Epithelial cell of esophagus (primary cell): ENCODE measurements around the gene ZBTB4.
A peak's percentile ranks its signal among the peaks of the same experiment; 100 is the strongest.

ENCODE experiments used
- DNase-seq: peaks from one replicate; pipeline ENCODE4 v3.0.0; 2010; ENCODE audit warnings: low read depth
- H3K4me3 ChIP-seq: 2 replicates; pipeline ENCODE4 v1.5.1; 2011; ENCODE audit warnings: mild to moderate bottlenecking, low read length, control low read depth
- TF ChIP-seq, protein P1 (sequence below): IDR thresholded peaks from 2 replicates; pipeline ENCODE4 v1.5.1; 2011; ENCODE audit warnings: low read depth, mild to moderate bottlenecking, low read length, control low read depth, inconsistent platforms; ENCODE audit not compliant: insufficient read depth; ENCODE audit errors: missing control alignments

Gene ZBTB4

GRCh38 chr17:7463372-7463846, 16.0 kb downstream of the ZBTB4 start:
- H3K4me3 ChIP-seq = no peak overlapping the region
- TF ChIP-seq, protein P1, sequence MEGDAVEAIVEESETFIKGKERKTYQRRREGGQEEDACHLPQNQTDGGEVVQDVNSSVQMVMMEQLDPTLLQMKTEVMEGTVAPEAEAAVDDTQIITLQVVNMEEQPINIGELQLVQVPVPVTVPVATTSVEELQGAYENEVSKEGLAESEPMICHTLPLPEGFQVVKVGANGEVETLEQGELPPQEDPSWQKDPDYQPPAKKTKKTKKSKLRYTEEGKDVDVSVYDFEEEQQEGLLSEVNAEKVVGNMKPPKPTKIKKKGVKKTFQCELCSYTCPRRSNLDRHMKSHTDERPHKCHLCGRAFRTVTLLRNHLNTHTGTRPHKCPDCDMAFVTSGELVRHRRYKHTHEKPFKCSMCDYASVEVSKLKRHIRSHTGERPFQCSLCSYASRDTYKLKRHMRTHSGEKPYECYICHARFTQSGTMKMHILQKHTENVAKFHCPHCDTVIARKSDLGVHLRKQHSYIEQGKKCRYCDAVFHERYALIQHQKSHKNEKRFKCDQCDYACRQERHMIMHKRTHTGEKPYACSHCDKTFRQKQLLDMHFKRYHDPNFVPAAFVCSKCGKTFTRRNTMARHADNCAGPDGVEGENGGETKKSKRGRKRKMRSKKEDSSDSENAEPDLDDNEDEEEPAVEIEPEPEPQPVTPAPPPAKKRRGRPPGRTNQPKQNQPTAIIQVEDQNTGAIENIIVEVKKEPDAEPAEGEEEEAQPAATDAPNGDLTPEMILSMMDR = no peak

DNA sequence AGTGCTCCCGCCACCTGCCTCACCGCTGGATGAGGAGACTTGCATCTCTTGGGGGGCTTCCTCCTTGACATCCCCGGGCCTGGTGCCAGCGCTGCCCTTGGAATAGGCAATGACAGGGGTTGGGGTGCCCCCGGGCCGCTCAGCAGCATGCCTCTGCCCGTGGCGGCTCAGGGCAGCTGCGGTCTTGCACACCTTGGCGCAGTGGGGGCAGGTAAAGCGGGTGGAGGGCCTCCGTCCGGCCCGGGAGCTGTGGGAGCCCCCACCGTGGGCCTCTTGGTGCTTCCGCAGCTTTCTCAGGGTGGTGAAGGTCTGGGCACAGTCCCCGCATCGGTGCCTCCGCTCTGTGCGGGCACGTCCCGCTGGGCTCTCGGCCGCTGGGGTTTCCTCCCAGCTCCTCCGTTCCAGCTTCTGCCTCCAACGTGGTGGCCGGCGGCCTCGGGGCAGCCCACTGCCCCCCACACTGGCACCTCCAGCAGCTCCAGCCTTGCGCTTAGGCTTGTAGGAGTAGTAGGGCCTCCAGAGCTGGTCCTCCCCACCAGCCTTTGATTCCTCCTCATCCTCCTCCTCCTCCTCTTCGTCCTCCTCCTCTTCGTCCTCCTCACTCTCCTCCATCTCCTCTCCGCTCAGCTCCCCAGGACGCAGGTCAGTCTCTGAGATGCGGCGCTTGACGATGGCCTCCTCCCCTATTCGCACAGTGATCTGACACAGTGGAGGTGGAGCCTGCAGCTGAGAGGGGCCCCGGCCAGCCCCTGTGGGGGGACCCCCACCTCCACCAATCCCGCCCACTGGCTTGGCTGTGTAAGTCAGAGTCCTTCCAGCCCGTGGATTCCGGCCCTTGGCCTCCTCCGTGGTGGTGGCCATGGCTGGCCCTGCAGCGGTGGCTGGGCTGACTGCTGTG, 16.7 kb downstream of the ZBTB4 start:
- TF ChIP-seq, protein P1 = no peak
- no peak for DNase-seq
- no peak overlapping the region for H3K4me3 ChIP-seq

More at GRCh38 chr17:7463372-7463846, 16.0 kb downstream of the ZBTB4 start:
- no peak for DNase-seq

DNA sequence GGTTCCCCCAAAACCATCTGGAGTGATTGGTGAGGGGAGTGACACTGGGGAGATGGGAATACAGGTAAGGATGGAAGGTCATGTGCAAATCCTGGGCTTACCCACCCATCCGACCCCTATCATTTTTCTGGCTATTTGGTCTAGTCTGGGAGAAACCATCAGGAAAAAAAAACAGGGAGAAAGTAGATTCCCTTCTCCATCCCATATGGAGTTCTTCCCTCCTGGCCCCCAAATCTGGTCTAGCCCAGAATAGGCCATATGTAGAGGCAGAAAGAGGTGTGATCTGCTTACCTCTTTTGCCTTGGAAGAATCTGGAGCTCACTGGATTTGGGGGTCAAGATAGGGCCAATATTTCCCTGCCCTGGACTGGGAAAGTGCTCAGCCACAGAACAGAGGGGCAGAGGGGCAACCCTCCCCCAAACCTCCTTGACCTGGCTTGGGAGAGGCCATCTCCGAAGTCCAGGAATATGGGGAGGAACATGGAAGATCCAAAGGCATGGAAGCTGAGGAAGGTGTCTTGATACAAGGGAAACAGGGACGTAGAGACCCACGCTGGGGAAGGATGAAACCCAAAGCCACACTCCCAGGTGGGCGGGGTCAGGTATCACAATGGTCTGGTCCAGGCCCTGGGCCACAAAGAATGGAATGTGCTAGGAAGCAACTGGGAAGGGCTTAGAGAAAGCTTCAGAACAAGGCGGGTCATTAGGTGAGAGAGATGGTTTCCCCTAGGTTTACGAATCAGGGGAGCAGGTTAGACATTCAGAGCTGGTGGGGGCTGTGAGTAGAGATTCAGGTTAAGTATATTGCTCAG, 18.4 kb downstream of the ZBTB4 start:
- no peak overlapping the region for H3K4me3 ChIP-seq
- no peak for DNase-seq
- TF ChIP-seq, protein P1 = no peak

- no peak for DNase-seq
- TF ChIP-seq, protein P1 = no peak
- no peak overlapping the region for H3K4me3 ChIP-seq
Observed at GRCh38 chr17:7459961-7460545, 19.4 kb downstream of the ZBTB4 start.

DNA sequence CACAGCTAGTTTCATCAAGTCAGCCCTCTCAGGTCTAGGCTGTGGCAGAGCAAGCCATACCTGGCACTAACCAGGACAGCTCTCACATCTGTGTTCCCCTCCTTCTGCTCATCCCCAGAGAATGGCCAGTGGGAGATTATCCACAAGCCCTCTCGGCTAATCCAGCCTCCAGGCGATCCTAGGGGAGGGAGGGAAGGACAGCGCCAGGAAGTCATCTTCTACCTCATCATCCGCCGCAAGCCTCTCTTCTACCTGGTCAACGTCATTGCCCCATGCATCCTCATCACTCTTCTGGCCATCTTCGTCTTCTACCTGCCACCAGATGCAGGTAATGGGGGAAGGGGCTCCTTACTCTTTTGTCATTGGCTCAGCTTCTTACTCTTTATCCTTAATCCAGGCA, 31.0 kb downstream of the ZBTB4 start:
- H3K4me3 ChIP-seq = no peak overlapping the region
- DNase-seq = no peak
- TF ChIP-seq, protein P1 = no peak

GRCh38 chr17:7445619-7445968, 33.8 kb downstream of the ZBTB4 start:
- DNase-seq = peak; percentile 47
- TF ChIP-seq, protein P1 = no peak
- peak overlapping the region; percentile 21 for H3K4me3 ChIP-seq
